Measurements from ENCODE around the gene THAP8.
"Not testable (repeated sequence)": the region's sequence is repeated elsewhere in the genome, so short reads cannot be mapped to it uniquely, and the experiment has no call there.

The THAP8 gene, protein sequence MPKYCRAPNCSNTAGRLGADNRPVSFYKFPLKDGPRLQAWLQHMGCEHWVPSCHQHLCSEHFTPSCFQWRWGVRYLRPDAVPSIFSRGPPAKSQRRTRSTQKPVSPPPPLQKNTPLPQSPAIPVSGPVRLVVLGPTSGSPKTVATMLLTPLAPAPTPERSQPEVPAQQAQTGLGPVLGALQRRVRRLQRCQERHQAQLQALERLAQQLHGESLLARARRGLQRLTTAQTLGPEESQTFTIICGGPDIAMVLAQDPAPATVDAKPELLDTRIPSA

DNA sequence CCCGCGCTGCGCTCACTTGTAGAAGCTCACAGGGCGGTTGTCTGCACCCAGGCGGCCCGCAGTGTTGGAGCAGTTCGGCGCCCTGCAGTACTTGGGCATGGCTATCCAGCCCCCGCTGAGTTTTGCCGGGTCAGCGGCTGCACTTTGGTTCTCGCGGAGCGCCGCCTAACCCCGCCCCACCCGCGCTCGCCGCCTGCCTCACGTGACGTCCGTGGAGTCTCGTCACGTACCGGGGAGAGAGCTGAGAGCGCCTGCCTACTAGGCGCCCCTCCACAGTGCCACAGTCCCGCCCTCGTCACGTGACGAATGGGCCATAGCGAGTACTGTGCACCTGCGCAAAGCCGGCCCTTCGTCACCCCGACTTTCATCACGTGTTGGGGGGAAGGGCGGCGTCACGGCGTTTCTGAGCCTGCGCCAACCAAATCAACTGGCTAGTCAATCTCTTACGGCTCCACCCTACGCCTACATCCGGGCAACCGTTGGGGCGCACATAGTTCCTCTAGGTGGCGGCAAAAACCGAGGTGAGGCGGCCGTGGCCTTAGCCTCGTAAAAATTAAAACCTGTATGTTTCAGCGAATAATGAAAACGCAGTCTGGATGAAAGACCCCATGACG, at the start of gene THAP8:
THAP8 (minus strand) TSS at position 167 of the 614 bp plus-strand sequence; CDS start at position 99, 68 bp downstream.
- DNase-seq: peak; percentile 96

DNA sequence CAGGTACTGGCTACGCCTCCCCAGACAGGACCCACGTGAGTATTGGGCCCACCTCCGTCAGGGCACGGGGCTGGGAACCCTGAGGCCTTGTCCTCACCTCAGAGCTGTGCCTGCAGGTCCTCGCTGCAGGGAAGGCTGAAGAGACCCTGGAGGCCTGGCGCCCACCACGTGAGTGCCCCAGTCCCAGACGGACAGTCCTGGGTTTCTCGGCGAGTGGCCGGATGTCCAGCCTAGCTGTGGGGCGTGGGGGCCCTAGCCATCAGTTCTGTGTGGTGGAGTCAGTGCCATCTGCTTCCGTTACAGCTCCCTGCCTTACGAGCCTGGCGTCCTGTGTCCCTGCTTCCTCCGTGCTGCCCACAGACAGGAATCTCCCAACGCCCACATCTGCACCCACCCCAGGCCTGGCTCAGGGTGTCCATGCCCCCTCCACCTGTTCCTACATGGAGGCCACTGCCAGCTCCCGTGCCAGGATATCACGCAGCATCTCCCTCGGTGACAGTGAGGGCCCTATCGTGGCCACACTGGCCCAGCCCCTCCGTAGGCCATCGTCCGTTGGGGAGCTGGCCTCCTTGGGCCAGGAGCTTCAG, 49.0 kb upstream of the THAP8 start:
- DNase-seq: no peak

DNA sequence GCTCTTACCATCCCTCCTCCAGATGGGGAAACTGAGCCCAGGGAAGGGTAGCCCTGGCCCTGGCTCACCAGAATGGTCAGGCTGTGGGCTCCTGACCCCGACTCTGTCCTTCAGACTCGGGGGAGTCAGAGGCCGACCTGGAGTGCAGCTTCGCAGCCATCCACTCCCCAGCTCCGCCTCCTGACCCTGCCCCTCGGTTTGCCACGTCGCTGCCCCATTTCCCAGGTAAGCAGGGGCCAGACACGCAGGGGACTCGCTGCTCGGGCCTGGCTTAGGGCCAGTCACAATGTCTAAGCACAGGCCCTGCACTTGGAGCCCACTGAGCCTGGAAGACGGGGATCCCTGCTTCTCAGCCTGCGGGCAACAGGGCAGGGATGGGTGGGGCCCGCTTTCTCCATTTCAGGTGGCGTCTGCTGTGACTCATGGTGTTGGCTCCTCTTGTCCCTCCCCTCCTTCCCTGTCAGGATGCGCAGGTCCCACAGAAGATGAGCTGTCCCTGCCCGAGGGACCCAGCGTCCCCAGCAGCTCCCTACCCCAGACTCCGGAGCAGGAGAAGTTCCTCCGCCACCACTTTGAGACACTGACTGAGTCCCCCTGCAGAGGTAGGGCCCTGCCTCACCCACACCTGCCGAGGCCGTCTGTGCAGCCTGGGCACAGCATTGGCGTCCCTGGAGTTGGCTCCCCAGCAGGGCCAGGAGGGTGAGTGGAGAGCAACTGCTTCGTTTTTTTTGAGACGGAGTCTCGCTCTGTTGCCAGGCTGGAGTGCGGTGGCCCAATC, 47.7 kb upstream of the THAP8 start:
- DNase-seq: no peak

DNA sequence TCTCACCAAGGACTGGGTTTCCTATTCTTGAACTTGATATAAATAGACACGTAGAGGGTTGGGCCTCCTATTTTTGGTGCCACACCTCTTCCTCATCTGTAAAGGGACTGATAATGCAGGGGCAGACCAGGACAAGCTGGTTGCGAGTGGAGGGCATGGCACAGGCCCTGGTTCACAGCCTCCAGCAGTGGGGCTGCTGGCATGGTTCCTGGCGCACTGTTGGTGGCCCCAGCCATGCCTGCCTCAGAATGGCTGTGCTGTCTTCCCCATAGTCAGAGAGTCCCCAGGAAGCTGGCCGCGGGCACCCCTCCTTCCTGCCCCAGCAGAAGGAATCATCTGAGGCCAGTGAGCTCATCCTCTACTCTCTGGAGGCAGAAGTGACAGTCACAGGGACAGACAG, 46.4 kb upstream of the THAP8 start:
- DNase-seq: no peak

DNA sequence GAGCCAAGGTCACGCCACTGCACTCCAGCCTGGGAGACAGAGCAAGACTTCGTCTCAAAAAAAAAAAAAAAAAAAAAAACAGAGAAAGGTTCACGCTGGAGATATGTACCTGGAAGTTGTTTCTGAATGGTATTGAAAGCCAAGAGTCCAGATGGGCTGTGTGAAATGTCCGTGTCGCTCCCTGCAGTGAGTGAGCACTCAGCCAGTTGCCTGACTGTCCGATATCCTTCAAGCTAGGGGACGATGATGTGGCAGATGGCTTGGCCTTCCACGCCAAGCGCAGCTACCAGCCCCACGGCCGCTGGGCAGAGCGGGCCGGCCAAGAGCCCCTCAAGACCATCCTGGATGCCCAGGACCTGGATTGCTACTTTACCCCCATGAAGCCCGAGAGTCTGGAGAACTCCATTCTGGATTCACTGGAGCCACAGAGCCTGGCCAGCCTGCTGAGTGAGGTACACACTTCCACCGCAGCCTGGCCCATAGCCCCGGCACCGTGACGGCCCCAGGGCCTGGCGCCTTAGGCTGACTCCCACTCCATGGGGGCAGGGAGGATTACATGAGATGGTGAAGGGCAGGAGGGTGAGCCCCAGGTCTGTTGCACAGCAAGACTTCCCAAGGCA, 45.2 kb upstream of the THAP8 start:
- no peak for DNase-seq

DNA sequence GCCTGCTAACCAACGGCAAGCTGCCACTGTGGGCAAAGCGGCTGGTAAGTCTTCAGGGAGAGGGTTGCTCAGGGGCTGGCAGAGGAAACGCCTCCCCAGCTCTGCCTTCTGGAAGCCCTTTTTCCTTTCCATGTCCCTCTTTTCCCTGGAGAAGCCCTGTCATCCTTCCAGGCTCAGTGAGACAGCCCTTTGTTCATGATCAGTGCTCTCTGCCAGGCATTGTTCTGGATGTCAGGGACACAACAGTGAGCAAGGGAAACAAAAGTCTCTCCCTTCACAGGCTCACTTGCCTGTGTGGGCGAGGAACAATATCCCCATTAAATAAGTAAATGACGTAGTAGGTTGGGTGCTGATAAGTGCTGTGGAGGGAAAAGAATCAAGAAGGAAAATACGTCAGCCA, 43.0 kb upstream of the THAP8 start:
- DNase-seq: no peak

DNA sequence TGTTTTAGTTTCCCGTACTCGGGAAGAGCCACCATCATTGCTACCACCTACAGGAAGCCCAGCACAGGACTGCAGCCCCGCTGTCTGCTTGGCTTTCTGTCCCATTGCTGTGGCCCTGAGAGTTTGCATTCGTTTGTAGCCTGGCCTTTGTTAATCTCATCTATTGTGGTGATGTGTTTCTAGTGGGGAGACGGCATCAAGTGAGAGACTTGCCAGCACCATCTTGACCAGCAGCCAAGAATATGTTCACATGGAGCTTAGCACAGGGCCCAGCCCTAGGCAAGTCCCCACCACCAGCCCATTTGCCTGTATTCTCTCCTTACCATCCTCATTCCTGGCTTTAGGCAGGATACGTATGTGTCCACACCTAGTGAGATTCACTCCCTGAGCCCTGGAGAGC, 39.6 kb upstream of the THAP8 start:
- DNase-seq: no peak

DNA sequence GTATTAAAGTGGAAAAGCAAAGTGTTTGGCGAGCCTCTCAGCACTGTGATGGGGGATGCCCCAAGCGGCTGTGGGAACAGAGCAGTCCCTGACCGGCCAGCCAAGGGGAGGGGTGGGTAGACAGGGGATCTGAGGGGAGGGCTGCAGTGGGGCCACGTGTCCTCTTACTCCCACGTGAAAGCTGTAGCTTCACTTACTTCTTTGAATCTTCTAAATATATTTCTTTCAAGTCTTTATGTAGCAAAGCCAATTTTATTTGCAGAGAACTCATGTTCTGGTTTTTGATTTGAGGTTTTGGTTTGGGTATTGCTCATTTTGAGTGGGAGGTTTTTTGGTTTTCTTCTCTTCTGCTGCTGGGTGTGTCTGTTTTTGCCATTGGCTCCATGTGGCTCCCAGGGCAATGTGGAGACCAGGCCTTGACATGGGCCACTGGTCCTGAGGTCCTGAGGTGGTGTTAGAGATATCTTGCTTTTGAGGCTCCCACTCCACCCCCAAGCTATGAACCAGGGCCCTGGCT, 39.1 kb upstream of the THAP8 start:
- no peak for DNase-seq

DNA sequence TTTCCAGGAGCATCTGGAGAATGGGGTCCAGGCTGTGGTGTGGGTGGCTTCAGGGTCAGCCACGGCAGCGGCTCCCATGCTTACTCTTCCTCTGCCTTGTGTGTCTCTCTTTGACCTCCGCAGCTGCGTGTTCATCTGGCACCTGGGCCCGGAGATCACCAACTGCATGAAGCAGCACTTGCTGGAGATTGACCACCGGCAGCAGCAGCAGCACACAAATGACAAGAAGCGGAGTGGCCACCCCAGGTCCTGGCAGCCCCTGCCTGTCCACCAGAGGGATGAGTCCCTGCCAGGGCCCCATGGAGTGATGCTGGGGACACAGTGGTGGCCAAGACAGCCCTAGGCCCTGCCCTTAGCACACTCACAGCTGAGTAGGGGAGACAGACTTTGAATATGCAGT, 38.5 kb upstream of the THAP8 start:
- DNase-seq: no peak

DNA sequence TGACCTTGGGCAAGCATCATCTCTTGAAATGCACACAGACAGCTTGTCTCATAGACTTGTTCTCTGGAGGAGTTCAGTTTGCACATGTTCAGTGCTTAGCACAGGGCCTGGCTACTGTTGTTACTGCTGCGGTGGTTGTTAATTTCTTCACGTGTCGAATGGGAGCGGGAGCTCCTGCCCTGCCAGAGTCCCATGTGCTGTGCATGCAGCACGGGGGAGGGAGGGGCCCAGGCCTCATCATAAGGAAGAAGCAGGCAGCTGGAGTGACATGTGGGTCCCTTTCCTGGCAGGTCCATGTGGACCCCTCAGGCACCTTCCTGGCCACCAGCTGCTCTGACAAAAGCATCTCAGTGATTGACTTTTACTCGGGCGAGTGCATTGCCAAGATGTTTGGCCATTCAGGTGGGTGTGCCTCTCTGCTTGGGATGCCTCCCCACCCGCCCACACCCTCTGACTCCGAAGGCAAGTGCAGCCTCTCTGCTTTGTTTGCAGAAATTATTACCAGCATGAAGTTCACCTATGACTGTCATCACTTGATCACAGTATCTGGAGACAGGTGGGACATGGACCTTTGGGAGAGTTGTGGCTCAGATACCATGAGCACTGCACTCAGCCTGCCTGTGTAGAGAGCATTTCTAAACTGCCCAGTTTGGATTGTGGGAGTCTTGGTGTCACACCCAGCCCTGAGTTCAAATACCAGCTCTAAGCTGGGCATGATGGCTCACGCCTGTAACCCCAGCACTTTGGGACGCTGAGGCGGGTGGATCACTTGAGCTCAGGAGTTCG, 37.0 kb upstream of the THAP8 start:
- no peak for DNase-seq

DNA sequence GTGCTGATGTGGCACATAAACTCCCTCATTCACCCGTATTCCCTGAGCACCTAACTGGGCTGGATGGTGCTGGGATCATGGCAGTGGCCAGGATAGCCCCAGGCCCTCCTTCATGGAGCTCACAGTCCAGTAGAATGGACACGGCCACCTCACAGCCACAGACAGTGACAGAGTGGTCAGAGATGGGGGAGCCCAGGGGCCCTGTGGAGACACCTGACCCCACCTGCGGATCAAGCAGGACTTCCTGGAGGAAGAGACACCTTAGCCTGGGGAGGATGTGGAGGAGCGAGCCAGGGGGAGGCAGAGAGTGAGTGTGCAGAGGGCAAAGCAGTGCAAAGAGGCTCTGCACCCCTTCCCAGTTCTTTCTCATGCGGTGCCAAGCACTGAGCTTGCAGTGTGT, 35.8 kb upstream of the THAP8 start:
- DNase-seq: no peak

DNA sequence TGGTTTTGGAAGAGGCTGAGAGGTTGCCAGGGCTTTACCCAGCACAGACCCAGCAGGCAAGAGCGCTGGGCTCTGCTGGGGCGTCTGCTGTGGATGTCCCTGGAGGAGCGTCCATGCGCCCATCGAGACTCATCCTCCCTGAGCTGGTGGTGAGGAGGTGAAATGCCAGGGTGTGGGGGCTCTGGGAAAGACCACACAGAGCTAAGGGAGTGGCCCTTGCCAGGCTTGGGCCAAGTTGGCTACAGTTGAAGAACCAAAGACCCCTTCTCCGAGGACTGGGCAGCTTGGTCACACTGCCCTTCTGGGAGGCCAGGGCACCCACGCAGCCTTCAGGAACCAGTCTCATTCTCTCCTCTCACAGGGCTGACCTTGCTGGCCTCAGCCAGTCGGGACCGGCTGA, 32.2 kb upstream of the THAP8 start:
- DNase-seq: no peak

DNA sequence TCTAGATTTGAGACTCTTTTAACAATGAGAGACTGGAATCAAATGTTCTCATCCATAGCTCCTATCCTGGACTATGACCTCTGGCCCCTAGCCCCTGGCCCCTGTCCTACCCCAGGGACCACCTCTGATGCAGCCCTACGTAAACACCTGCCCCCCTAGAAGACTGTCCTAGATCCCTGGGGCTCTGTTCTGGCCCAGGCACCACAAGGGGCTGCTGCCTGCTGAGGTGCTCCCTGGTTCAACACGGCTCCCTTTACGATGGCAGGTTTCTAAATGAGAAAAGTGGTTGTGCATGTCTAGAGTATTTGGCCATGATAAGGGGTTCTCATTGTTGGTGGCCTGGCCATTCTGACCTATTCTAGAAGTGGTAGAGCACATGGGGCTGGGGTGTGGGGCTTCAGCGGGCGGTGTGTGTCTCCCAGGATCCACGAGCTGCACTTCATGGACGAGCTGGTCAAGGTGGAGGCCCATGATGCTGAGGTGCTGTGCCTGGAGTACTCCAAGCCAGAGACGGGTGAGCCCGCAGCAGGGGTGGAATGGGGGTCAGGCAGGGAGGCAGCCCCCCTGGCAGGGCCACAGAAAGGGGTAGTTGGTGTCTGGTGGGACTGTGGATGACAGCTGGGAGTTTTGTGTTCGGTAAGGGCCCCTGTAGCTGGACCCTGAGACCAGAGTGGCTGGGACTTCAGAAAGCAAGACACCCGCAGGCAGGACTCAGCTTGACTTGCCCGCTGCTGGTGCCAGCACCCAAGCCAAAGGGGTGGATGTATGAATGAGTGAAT, 30.3 kb upstream of the THAP8 start:
- no peak for DNase-seq

DNA sequence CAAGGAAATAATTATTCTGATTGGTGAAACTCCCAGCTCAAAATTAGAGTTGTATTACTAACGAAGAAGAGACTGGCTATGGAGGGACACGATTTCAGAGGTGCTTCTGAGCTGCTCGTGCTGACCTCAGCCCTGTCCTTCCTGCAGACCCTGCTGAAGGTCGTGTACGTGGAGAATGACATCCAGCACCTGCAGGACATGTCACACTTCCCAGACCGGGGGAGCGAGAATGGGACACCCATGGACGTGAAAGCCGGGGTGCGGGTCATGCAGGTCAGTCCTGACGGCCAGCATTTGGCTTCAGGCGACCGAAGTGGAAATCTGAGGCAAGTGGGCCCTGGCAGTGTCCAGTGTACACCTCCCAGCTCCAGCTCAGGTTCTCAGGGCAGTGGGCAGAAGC, 28.8 kb upstream of the THAP8 start:
- DNase-seq: no peak

DNA sequence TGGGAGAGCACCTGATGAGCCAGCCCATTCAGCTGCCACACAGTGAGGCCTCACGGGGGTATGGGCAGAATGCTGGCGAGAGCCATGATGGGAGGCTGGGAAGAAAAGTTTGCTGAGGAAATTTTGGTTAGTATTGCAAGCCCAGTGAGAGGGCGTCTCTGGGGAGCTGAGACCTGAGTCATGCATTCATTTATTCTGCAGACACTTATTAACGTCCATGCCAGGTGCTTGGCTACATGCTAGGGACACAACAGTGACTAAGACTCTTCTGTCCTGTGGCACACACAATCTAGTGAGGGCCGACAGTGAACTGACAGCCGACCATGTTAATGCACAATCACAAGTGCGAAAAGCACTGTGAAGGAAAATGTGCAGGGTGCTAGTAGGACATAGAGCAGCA, 27.8 kb upstream of the THAP8 start:
- no peak for DNase-seq

DNA sequence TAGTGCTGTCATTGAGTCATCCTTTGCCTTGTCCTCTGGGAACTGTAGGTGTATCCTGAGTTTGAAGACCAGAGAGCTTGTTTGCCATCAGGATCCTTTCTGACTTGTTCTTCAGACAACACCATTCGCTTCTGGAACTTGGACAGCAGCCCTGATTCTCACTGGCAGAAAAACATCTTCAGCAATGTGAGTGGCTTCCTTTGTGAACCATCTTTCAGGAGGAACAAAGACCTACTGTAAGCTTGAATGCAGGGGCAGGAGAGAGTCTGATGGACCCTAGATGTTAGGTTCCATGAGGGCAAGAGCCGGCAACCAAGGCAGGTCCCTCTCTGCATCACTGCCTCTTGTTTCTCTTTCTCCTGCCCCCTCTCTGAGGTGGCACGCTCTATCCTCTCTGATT, 27.3 kb upstream of the THAP8 start:
- no peak for DNase-seq

DNA sequence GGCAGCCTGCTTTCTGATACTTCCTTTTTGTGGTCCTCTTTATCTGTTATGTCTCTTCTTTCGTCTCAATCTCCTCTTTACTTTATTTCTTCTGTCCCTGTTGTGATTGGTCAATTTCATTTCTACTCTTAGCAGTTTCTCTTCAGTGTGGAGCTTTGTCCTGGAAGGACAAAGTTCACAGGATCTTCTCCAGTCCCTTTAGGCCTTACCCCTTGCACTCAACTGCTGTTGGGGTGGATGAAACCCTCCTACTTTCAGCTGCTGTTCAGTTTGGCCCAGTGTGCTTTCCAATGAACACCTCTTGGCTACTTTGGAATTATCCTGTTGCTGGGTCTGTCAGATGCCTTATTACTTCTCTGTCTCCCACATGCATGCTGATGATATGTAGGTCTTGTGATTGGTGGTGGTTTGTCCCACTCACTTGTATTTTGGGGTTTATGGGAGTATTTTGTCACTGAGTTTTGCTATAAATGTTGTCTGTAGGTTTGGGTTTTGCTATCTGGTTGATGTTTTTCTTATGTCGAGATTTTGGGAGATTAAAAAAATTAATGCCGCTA, 25.4 kb upstream of the THAP8 start:
- no peak for DNase-seq

DNA sequence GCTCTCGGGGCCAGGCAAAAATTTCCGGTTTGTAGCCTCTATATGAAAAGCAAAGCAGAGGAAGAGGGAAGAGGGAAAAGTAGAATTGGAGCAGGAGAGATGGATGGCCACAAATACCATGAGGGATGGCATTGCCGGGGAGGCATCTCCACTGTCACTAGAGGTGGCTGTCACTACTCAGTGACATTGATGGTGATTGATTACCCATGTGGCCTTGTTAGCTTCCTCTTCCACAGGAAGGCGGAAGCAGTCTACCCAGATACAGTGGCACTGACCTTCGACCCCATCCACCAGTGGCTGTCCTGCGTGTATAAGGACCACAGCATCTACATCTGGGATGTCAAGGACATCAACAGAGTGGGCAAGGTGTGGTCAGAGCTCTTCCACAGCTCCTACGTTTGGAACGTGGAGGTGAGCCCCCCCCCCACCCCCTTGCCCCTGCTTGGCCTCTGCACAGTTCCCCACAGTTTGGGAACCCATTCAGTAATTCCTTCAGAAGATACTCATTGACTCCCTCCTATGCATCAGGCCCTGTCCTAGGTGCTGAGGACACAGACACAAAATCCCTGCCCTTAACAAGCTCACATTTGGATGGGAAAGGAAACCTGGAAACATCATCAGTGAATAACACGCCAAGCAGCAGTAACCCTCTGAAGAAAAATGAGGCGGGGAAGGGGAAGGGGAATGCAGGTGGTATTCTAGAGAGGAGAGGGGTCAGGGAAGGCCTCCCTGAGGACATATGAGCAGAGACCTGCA, 19.2 kb upstream of the THAP8 start:
- no peak for DNase-seq

DNA sequence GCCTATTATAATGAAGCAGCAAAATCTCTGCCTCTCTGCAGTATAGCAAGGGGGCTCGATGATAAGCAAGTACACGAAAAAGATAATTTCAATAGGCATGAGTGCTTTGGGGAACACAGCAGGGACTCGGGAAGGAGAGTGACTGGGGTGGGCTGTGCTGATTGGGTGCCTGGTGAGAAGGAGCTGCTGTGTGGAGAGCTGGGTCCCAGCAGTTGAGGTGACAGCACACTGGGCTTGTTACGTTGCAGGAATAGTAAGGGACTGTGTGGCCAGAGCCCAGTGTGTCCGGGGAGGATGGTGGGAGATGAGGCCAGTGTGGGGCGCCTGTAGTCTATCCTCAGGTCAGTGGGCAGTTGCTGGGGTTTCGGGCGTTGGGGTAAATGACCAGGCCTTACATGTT, 18.0 kb upstream of the THAP8 start:
- DNase-seq: no peak

DNA sequence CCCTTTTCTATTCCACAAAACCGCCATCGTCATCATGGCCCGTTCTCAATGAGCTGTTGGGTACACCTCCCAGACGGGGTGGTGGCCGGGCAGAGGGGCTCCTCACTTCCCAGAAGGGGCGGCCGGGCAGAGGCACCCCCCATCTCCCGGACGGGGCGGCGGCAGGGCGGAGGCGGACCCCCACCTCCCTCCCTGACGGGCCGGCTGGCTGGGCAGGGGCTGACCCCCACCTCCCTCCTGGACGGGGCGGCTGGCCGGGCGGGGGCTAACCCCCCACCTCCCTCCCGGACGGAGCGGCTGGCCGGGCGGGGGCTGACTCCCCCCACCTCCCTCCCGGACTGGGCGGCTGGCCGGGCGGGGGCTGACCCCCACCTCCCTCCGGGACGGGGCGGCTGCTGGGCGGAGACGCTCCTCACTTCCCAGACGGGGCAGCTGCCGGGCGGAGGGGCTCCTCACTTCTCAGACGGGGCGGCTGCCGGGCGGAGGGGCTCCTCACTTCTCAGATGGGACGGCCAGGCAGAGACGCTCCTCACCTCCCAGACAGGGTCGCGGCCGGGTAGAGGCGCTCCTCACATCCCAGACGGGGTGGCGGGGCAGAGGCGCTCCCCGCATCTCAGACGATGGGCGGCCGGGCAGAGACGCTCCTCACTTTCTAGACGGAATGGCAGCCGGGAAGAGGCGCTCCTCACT, 14.9 kb upstream of the THAP8 start:
- not testable (repeated sequence) for DNase-seq

Measured in kidney glomerular epithelial cell (primary cell).